CD4-positive, CD25-positive, alpha-beta regulatory T cell (primary cell): ENCODE measurements around the gene TSPEAR. TPM values are rescaled to one million over a fixed set of nuclear protein-coding genes. Genes with fewer than 3 reads are reported as not detected.

Source experiments
- ATAC-seq, 2 donors: fragments of 150-1000 bp; cut with Tn5 transposase; one replicate each; pipeline ENCODE4 v1.10.0; 2021; ENCODE audit warnings: low read depth in 2 of 2, moderate number of reproducible peaks in 2 of 2, moderate library complexity in 1 of 2
- DNase-seq, 3 donors: peaks; one replicate each; pipeline versions ENCODE4 v3.0.0 to v3.0.0-alpha.2; 2012 to 2022; ENCODE audit warnings: mixed read lengths in 1 of 3
- H3K27ac ChIP-seq: one replicate; pipeline ENCODE4 v1.7.0; 2013; ENCODE audit warnings: mild to moderate bottlenecking, low read length; ENCODE audit not compliant: insufficient read depth, poor library complexity, severe bottlenecking
- H3K27me3 ChIP-seq: one replicate; pipeline ENCODE4 v1.7.0; 2013; ENCODE audit warnings: low read length; ENCODE audit not compliant: control insufficient read depth, insufficient read depth
- H3K36me3 ChIP-seq: one replicate; pipeline ENCODE4 v1.7.0; 2013; ENCODE audit warnings: mild to moderate bottlenecking, low read length, moderate library complexity; ENCODE audit not compliant: control insufficient read depth, insufficient read depth
- H3K4me1 ChIP-seq: 2 replicates; pipeline ENCODE4 v1.7.0; 2013; ENCODE audit warnings: mild to moderate bottlenecking, low read length; ENCODE audit not compliant: insufficient read depth, control insufficient read depth, poor library complexity, severe bottlenecking
- H3K4me3 ChIP-seq: one replicate; pipeline ENCODE4 v1.7.0; 2013; ENCODE audit warnings: low read depth, mild to moderate bottlenecking, low read length, moderate library complexity
- H3K9me3 ChIP-seq, 2 experiments: 1 replicate in 1 of 2; 2 replicates in 1 of 2; pipeline ENCODE4 v1.7.0; 2013; ENCODE audit warnings: low read length in 2 of 2, mild to moderate bottlenecking in 1 of 2, moderate library complexity in 1 of 2; ENCODE audit not compliant: control insufficient read depth in 2 of 2
- H3K27ac Mint-ChIP-seq, 3 donors: one replicate each; pipeline ENCODE4 v1.8.0; 2020 to 2022; ENCODE audit warnings: mild to moderate bottlenecking in 3 of 3, mixed read lengths in 3 of 3, moderate library complexity in 2 of 3
- H3K27me3 Mint-ChIP-seq: one replicate; pipeline ENCODE4 v1.8.0; 2022; ENCODE audit warnings: mild to moderate bottlenecking, mixed read lengths
- H3K36me3 Mint-ChIP-seq: one replicate; pipeline ENCODE4 v1.8.0; 2020; ENCODE audit warnings: mixed read lengths
- H3K4me1 Mint-ChIP-seq, 4 donors: one replicate each; pipeline ENCODE4 v1.8.0; 2020 to 2022; ENCODE audit warnings: mixed read lengths in 4 of 4, mild to moderate bottlenecking in 1 of 4
- H3K4me3 Mint-ChIP-seq, 4 donors: one replicate each; pipeline ENCODE4 v1.8.0; 2020 to 2022; ENCODE audit warnings: mild to moderate bottlenecking in 4 of 4, mixed read lengths in 4 of 4, moderate library complexity in 3 of 4
- H3K9me3 Mint-ChIP-seq, 7 donors: one replicate each; pipeline ENCODE4 v1.8.0; 2020 to 2022; ENCODE audit warnings: mixed read lengths in 7 of 7, mild to moderate bottlenecking in 3 of 7, moderate library complexity in 2 of 7
- polyA plus RNA-seq, 4 donors: library from polyadenylated mRNA; unstranded; fragments of 300-500 nt; fragmentation: Illumina TruSeq; gene quantifications; one replicate each; pipeline ENCODE4 v1.2.3, GENCODE V29; 2021
- total RNA-seq: library from RNA; stranded (reverse); gene quantifications from one replicate; pipeline ENCODE4 v1.2.3, GENCODE V29; 2022

The TSPEAR gene
- total and polyA plus RNA-seq, 5 donors from 2014 or later: 0.05 TPM; not detected in 4

- Mint-ChIP-seq H3K4me3 (no peak overlapping the region), H3K4me1 (peaks cover 0 to 4% (median 0%) of the 10 kb centered on the region in 4 donors), H3K36me3 (no peaks in the 10 kb centered on the region)
Observed at GRCh38 chr21:44749116-44749758, 37.9 kb upstream of the TSPEAR start.

GRCh38 chr21:44748621-44749020, 37.2 kb upstream of the TSPEAR start:
- Histone ChIP-seq H3K9me3 (no peaks in the 10 kb centered on the region), H3K27ac (no peak overlapping the region), H3K36me3 (no peaks in the 10 kb centered on the region), H3K4me3 (no peak overlapping the region), H3K4me1 (no peaks in the 10 kb centered on the region), H3K27me3 (no peaks in the 10 kb centered on the region)
- Mint-ChIP-seq H3K4me1 (peaks cover 0 to 4% (median 0%) of the 10 kb centered on the region in 4 donors), H3K27me3 (peaks cover 18% of the 10 kb centered on the region), H3K36me3 (no peaks in the 10 kb centered on the region), H3K27ac (no peak overlapping the region), H3K9me3 (peaks cover 0 to 2% (median 0%) of the 10 kb centered on the region in 7 donors), H3K4me3 (no peak overlapping the region)
- DNase-seq: no peak
- no peak for ATAC-seq

More at GRCh38 chr21:44749116-44749758, 37.9 kb upstream of the TSPEAR start:
- Histone ChIP-seq H3K27me3 (no peaks in the 10 kb centered on the region), H3K27ac (no peak overlapping the region), H3K9me3 (no peaks in the 10 kb centered on the region), H3K36me3 (no peaks in the 10 kb centered on the region), H3K4me3 (no peak overlapping the region), H3K4me1 (no peaks in the 10 kb centered on the region)
- no peak for DNase-seq
- Mint-ChIP-seq H3K27ac (no peak overlapping the region), H3K9me3 (peaks cover 0 to 2% (median 0%) of the 10 kb centered on the region in 7 donors), H3K27me3 (peaks cover 15% of the 10 kb centered on the region)
- ATAC-seq: no peak

- Mint-ChIP-seq H3K9me3 (peaks cover 0 to 3% (median 0%) of the 10 kb centered on the region in 7 donors), H3K27ac (no peak overlapping the region), H3K36me3 (no peaks in the 10 kb centered on the region), H3K4me1 (peaks cover 0 to 2% (median 0%) of the 10 kb centered on the region in 4 donors), H3K27me3 (peaks cover 33% of the 10 kb centered on the region), H3K4me3 (no peak overlapping the region)
- ATAC-seq (no peak), DNase-seq (peak in 2 of 3 donors; percentile 14 to 24)
- H3K27ac ChIP-seq: no peak overlapping the region
- peaks cover 1% of the 10 kb centered on the region for H3K27me3 ChIP-seq
- no peaks in the 10 kb centered on the region for H3K9me3 ChIP-seq
- no peaks in the 10 kb centered on the region for H3K4me1 ChIP-seq
- no peaks in the 10 kb centered on the region for H3K36me3 ChIP-seq
- H3K4me3 ChIP-seq: no peak overlapping the region
Observed at GRCh38 chr21:44742418-44743153, 31.2 kb upstream of the TSPEAR start.

- peaks cover 1% of the 10 kb centered on the region for H3K27me3 ChIP-seq
- no peak overlapping the region for H3K4me3 ChIP-seq
- H3K36me3 ChIP-seq: no peaks in the 10 kb centered on the region
- Mint-ChIP-seq H3K27ac (no peak overlapping the region), H3K9me3 (peaks cover 0 to 3% (median 0%) of the 10 kb centered on the region in 7 donors), H3K4me1 (peaks cover 0 to 3% (median 0%) of the 10 kb centered on the region in 4 donors), H3K36me3 (no peaks in the 10 kb centered on the region), H3K27me3 (peaks cover 31% of the 10 kb centered on the region), H3K4me3 (no peak overlapping the region)
- no peaks in the 10 kb centered on the region for H3K9me3 ChIP-seq
- no peak overlapping the region for H3K27ac ChIP-seq
- ATAC-seq (no peak), DNase-seq (no peak)
- no peaks in the 10 kb centered on the region for H3K4me1 ChIP-seq
Observed at GRCh38 chr21:44741921-44742320, 30.5 kb upstream of the TSPEAR start.

GRCh38 chr21:44740742-44741141, 29.4 kb upstream of the TSPEAR start:
- Histone ChIP-seq H3K4me1 (no peaks in the 10 kb centered on the region), H3K9me3 (no peaks in the 10 kb centered on the region), H3K36me3 (no peaks in the 10 kb centered on the region), H3K27me3 (peaks cover 1% of the 10 kb centered on the region), H3K4me3 (no peak overlapping the region), H3K27ac (no peak overlapping the region)
- peaks cover 0 to 3% (median 0%) of the 10 kb centered on the region in 7 donors for H3K9me3 Mint-ChIP-seq
- DNase-seq (no peak), ATAC-seq (no peak)
- H3K4me1 Mint-ChIP-seq: peaks cover 0 to 3% (median 0%) of the 10 kb centered on the region in 4 donors
- peak overlapping the region in 1 of 3 donors; percentile 7 for H3K27ac Mint-ChIP-seq
- H3K27me3 Mint-ChIP-seq: peaks cover 26% of the 10 kb centered on the region
- H3K36me3 Mint-ChIP-seq: no peaks in the 10 kb centered on the region
- no peak overlapping the region for H3K4me3 Mint-ChIP-seq

- no peaks in the 10 kb centered on the region for H3K4me1 ChIP-seq
- H3K9me3 ChIP-seq: no peaks in the 10 kb centered on the region
- DNase-seq: no peak
- Mint-ChIP-seq H3K36me3 (no peaks in the 10 kb centered on the region), H3K27ac (peak overlapping the region in 1 of 3 donors; percentile 45), H3K4me1 (peaks cover 0 to 3% (median 0%) of the 10 kb centered on the region in 4 donors), H3K9me3 (peaks cover 0 to 3% (median 0%) of the 10 kb centered on the region in 7 donors), H3K27me3 (peaks cover 24% of the 10 kb centered on the region), H3K4me3 (no peak overlapping the region)
- ATAC-seq: no peak
- peaks cover 1% of the 10 kb centered on the region for H3K27me3 ChIP-seq
- H3K36me3 ChIP-seq: no peaks in the 10 kb centered on the region
- no peak overlapping the region for H3K27ac ChIP-seq
- no peak overlapping the region for H3K4me3 ChIP-seq
Observed at GRCh38 chr21:44739316-44739715, 27.9 kb upstream of the TSPEAR start.

- Mint-ChIP-seq H3K4me3 (no peak overlapping the region), H3K4me1 (peaks cover 0 to 3% (median 0%) of the 10 kb centered on the region in 4 donors), H3K36me3 (no peaks in the 10 kb centered on the region), H3K27ac (no peak overlapping the region), H3K27me3 (peaks cover 21% of the 10 kb centered on the region), H3K9me3 (peaks cover 0 to 3% (median 0%) of the 10 kb centered on the region in 7 donors)
- peaks cover 1% of the 10 kb centered on the region for H3K27me3 ChIP-seq
- H3K36me3 ChIP-seq: no peaks in the 10 kb centered on the region
- no peak overlapping the region for H3K27ac ChIP-seq
- ATAC-seq (no peak), DNase-seq (no peak)
- H3K9me3 ChIP-seq: no peaks in the 10 kb centered on the region
- H3K4me1 ChIP-seq: no peaks in the 10 kb centered on the region
- no peak overlapping the region for H3K4me3 ChIP-seq
Observed at GRCh38 chr21:44738621-44739020, 27.2 kb upstream of the TSPEAR start.
